ENCODE results near the gene KCTD1.

The KCTD1 gene

GRCh38 chr18:26421503-26421902 lies 126.8 kb downstream of the KCTD1 start:
- TF ChIP-seq, protein P1, sequence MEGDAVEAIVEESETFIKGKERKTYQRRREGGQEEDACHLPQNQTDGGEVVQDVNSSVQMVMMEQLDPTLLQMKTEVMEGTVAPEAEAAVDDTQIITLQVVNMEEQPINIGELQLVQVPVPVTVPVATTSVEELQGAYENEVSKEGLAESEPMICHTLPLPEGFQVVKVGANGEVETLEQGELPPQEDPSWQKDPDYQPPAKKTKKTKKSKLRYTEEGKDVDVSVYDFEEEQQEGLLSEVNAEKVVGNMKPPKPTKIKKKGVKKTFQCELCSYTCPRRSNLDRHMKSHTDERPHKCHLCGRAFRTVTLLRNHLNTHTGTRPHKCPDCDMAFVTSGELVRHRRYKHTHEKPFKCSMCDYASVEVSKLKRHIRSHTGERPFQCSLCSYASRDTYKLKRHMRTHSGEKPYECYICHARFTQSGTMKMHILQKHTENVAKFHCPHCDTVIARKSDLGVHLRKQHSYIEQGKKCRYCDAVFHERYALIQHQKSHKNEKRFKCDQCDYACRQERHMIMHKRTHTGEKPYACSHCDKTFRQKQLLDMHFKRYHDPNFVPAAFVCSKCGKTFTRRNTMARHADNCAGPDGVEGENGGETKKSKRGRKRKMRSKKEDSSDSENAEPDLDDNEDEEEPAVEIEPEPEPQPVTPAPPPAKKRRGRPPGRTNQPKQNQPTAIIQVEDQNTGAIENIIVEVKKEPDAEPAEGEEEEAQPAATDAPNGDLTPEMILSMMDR (IDR thresholded peaks at IDR 0.05; ENCODE audit: unreplicated experiment in 3 of 3), result no peak
- Mint-ChIP-seq H3K4me3 (no peak overlapping the region), H3K4me1 (no peaks in the 10 kb centered on the region), H3K36me3 (ENCODE audit: low read depth) (no peaks in the 10 kb centered on the region), H3K27me3 (ENCODE audit: low read depth) (peaks cover 3% of the 10 kb centered on the region), H3K9me3 (no peaks in the 10 kb centered on the region), H3K27ac (no peak overlapping the region)

- TF ChIP-seq, protein P1 (IDR thresholded peaks at IDR 0.05; ENCODE audit: unreplicated experiment in 3 of 3), result no peak
- peaks cover 3% of the 10 kb centered on the region for H3K27me3 Mint-ChIP-seq (ENCODE audit: low read depth)
- H3K9me3 Mint-ChIP-seq, result no peaks in the 10 kb centered on the region
Observed at GRCh38 chr18:26419746-26420145, 128.6 kb downstream of the KCTD1 start.

DNA sequence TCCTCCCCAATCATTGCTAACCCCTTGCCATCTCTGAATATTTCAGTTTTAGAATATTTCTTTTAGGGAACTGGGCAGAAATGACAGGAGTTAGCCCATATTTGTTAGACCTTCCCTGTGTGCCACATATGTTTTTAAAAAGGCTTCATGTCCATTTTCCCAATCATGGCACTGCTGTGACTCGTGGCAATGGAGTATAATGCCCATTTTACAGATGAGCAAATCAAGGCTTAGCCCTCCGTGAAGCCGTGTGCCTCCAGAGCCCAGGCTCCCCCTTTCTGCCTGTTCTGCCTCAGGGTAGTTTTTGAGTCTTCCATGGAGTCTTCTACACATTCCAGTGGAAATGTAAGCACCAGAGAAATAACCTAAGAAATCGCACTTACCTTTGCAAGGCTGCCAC lies 130.1 kb downstream of the KCTD1 start:
- peaks cover 3% of the 10 kb centered on the region for H3K27me3 Mint-ChIP-seq (ENCODE audit: low read depth)
- H3K36me3 Mint-ChIP-seq (ENCODE audit: low read depth), result no peaks in the 10 kb centered on the region
- TF ChIP-seq, protein P1 (IDR thresholded peaks at IDR 0.05; ENCODE audit: unreplicated experiment in 3 of 3), result no peak
- no peak overlapping the region for H3K27ac Mint-ChIP-seq
- H3K9me3 Mint-ChIP-seq, result no peaks in the 10 kb centered on the region
- no peaks in the 10 kb centered on the region for H3K4me1 Mint-ChIP-seq
- no peak overlapping the region for H3K4me3 Mint-ChIP-seq

More at GRCh38 chr18:26419746-26420145, 128.6 kb downstream of the KCTD1 start:
- Mint-ChIP-seq H3K4me1 (no peaks in the 10 kb centered on the region), H3K36me3 (ENCODE audit: low read depth) (no peaks in the 10 kb centered on the region), H3K4me3 (no peak overlapping the region), H3K27ac (peak overlapping the region in 2 of 3 experiments; percentile 58 to 64)

- Mint-ChIP-seq H3K36me3 (ENCODE audit: low read depth) (no peaks in the 10 kb centered on the region), H3K27ac (no peak overlapping the region), H3K9me3 (no peaks in the 10 kb centered on the region), H3K4me3 (no peak overlapping the region), H3K27me3 (ENCODE audit: low read depth) (peaks cover 3% of the 10 kb centered on the region), H3K4me1 (no peaks in the 10 kb centered on the region)
- TF ChIP-seq, protein P1 (IDR thresholded peaks at IDR 0.05; ENCODE audit: unreplicated experiment in 3 of 3), result no peak
Observed at GRCh38 chr18:26417190-26417589, 131.2 kb downstream of the KCTD1 start.

GRCh38 chr18:26416652-26417150 lies 131.7 kb downstream of the KCTD1 start:
- Mint-ChIP-seq H3K27me3 (ENCODE audit: low read depth) (peaks cover 3% of the 10 kb centered on the region), H3K9me3 (no peaks in the 10 kb centered on the region), H3K36me3 (ENCODE audit: low read depth) (no peaks in the 10 kb centered on the region), H3K4me1 (no peaks in the 10 kb centered on the region), H3K27ac (no peak overlapping the region), H3K4me3 (no peak overlapping the region)
- TF ChIP-seq, protein P1 (IDR thresholded peaks at IDR 0.05; ENCODE audit: unreplicated experiment in 3 of 3), result no peak

DNA sequence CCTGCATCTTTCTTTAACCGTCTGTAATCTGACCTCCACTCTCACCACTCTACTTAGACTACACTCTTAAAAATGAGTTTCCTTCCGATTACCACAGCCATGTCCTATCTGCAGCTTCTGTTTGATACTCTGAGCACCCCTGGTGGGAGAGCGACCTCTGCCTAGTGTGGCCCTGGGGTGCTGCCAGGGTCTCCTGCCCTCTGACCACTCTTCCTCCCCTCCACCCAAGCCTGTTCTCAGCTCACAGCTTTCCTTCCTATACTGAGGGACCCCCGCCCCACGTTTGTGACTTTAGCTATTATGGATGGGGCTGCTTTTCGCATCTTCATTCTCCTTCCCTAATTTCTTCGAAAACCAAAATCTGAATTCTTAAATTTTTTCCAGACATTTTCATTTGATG lies 132.7 kb downstream of the KCTD1 start:
- Mint-ChIP-seq H3K36me3 (ENCODE audit: low read depth) (no peaks in the 10 kb centered on the region), H3K9me3 (no peaks in the 10 kb centered on the region), H3K27ac (no peak overlapping the region), H3K27me3 (ENCODE audit: low read depth) (peaks cover 3% of the 10 kb centered on the region), H3K4me3 (no peak overlapping the region), H3K4me1 (no peaks in the 10 kb centered on the region)
- TF ChIP-seq, protein P1 (IDR thresholded peaks at IDR 0.05; ENCODE audit: unreplicated experiment in 3 of 3), result no peak

All from nephron (organoid).